H9 (cell line): Measurements from ENCODE around the gene B3GNT2. TPM values are rescaled to one million over a fixed set of nuclear protein-coding genes. Genes with fewer than 3 reads are reported as not detected.

Experiments used
- DNase-seq: peaks from one replicate; pipeline ENCODE4 v3.0.0-alpha.2; 2017
- H2AFZ ChIP-seq: one replicate; pipeline ENCODE4 v1.6.1; 2013; ENCODE audit warnings: mild to moderate bottlenecking, low read length, control low read depth, moderate library complexity
- H2AK5ac ChIP-seq: 2 replicates; pipeline ENCODE4 v1.6.1; 2013; ENCODE audit warnings: low read length, control low read depth, mixed read lengths; ENCODE audit not compliant: insufficient read length
- H2BK120ac ChIP-seq: one replicate; pipeline ENCODE4 v1.6.1; 2013; ENCODE audit warnings: low read depth, mild to moderate bottlenecking, low read length, control low read depth, inconsistent platforms; ENCODE audit not compliant: poor library complexity, severe bottlenecking
- H2BK12ac ChIP-seq: 2 replicates; pipeline ENCODE4 v1.6.1; 2013; ENCODE audit warnings: low read length, control low read depth, mixed read lengths, low read depth; ENCODE audit not compliant: insufficient read length
- H2BK15ac ChIP-seq: 2 replicates; pipeline ENCODE4 v1.6.1; 2013; ENCODE audit warnings: low read depth, low read length, control low read depth
- H2BK20ac ChIP-seq: one replicate; pipeline ENCODE4 v1.6.1; 2013; ENCODE audit warnings: low read depth, mild to moderate bottlenecking, low read length, control low read depth, inconsistent platforms; ENCODE audit not compliant: poor library complexity, severe bottlenecking
- H2BK5ac ChIP-seq: 2 replicates; pipeline ENCODE4 v1.6.1; 2013; ENCODE audit warnings: low read length, control low read depth, mixed read lengths; ENCODE audit not compliant: insufficient read length
- H3K14ac ChIP-seq: 2 replicates; pipeline ENCODE4 v1.6.1; 2013; ENCODE audit warnings: low read length, control low read depth; ENCODE audit not compliant: insufficient read depth
- H3K18ac ChIP-seq: 2 replicates; pipeline ENCODE4 v1.6.1; 2013; ENCODE audit warnings: low read depth, mild to moderate bottlenecking, mixed read lengths, low read length, control low read depth; ENCODE audit not compliant: insufficient read length
- H3K23ac ChIP-seq: 2 replicates; pipeline ENCODE4 v1.6.1; 2013; ENCODE audit warnings: low read length, control low read depth, mixed read lengths, low read depth; ENCODE audit not compliant: insufficient read length
- H3K23me2 ChIP-seq: 2 replicates; pipeline ENCODE4 v1.6.1; 2013; ENCODE audit warnings: low read depth, mild to moderate bottlenecking, mixed read lengths, low read length, control low read depth; ENCODE audit not compliant: insufficient read length, poor library complexity, severe bottlenecking
- H3K27ac ChIP-seq: 2 replicates; pipeline ENCODE4 v1.5.1; 2013; ENCODE audit warnings: low read length, control low read depth, mixed read lengths, low read depth; ENCODE audit not compliant: insufficient read length
- H3K27me3 ChIP-seq: 2 replicates; pipeline ENCODE4 v1.6.1; 2013; ENCODE audit warnings: low read length, control low read depth, inconsistent platforms; ENCODE audit not compliant: insufficient read depth
- H3K4ac ChIP-seq: 2 replicates; pipeline ENCODE4 v1.6.1; 2013; ENCODE audit warnings: low read depth, mild to moderate bottlenecking, control low read depth, inconsistent platforms, low read length, moderate library complexity
- H3K4me1 ChIP-seq: 2 replicates; pipeline ENCODE4 v1.6.1; 2013; ENCODE audit warnings: low read length, control low read depth, inconsistent platforms; ENCODE audit not compliant: insufficient read depth
- H3K4me2 ChIP-seq: 2 replicates; pipeline ENCODE4 v1.6.1; 2013; ENCODE audit warnings: low read length, control low read depth, mixed read lengths; ENCODE audit not compliant: insufficient read length, insufficient read depth
- H3K56ac ChIP-seq: 2 replicates; pipeline ENCODE4 v1.6.1; 2013; ENCODE audit warnings: low read depth, mild to moderate bottlenecking, mixed read lengths, low read length, control low read depth; ENCODE audit not compliant: insufficient read length
- H3K79me1 ChIP-seq: 2 replicates; pipeline ENCODE4 v1.6.1; 2013; ENCODE audit warnings: low read depth, mild to moderate bottlenecking, moderate library complexity, low read length, control low read depth, inconsistent platforms; ENCODE audit not compliant: insufficient read depth, poor library complexity, severe bottlenecking
- H3K79me2 ChIP-seq: 2 replicates; pipeline ENCODE4 v1.6.1; 2013; ENCODE audit warnings: low read length, control low read depth, inconsistent platforms; ENCODE audit not compliant: insufficient read depth
- H3K9ac ChIP-seq: 2 replicates; pipeline ENCODE4 v1.6.1; 2013; ENCODE audit warnings: low read length, control low read depth, mixed read lengths; ENCODE audit not compliant: insufficient read length; ENCODE audit errors: extremely low read depth
- H3K9me3 ChIP-seq: one replicate; pipeline ENCODE4 v1.6.1; 2013; ENCODE audit warnings: low read depth, low read length, inconsistent platforms; ENCODE audit not compliant: control insufficient read depth
- H3T11ph ChIP-seq: one replicate; pipeline ENCODE4 v1.6.1; 2013; ENCODE audit warnings: mild to moderate bottlenecking, low read length, control low read depth, inconsistent platforms
- H4K20me1 ChIP-seq: one replicate; pipeline ENCODE4 v1.6.1; 2013; ENCODE audit not compliant: control insufficient read depth, insufficient read length, insufficient read depth
- H4K5ac ChIP-seq: 2 replicates; pipeline ENCODE4 v1.6.1; 2013; ENCODE audit warnings: low read depth, mild to moderate bottlenecking, mixed read lengths, low read length, control low read depth; ENCODE audit not compliant: insufficient read length
- H4K8ac ChIP-seq: replicated peaks from 2 replicates; pipeline ENCODE4 v1.6.1; 2013; ENCODE audit warnings: low read length, control low read depth, mixed read lengths, low read depth; ENCODE audit not compliant: insufficient read length
- H4K91ac ChIP-seq: 2 replicates; pipeline ENCODE4 v1.6.1; 2013; ENCODE audit warnings: low read depth, mild to moderate bottlenecking, moderate library complexity, mixed read lengths, low read length, control low read depth; ENCODE audit not compliant: insufficient read length
- H3K27ac Mint-ChIP-seq, 3 experiments: 2 replicates in 2 of 3; 3 replicates in 1 of 3; pipeline ENCODE4 v1.8.0; 2020 to 2021; ENCODE audit warnings: mixed read lengths in 3 of 3, mild to moderate bottlenecking in 1 of 3, moderate library complexity in 1 of 3
- H3K27me3 Mint-ChIP-seq: 2 replicates; pipeline ENCODE4 v1.8.0; 2021; ENCODE audit warnings: low read depth, mild to moderate bottlenecking, moderate library complexity, mixed read lengths
- H3K36me3 Mint-ChIP-seq, 3 experiments: 2 replicates in 2 of 3; 3 replicates in 1 of 3; pipeline ENCODE4 v1.8.0; 2020 to 2021; ENCODE audit warnings: low read depth in 3 of 3, mixed read lengths in 3 of 3; ENCODE audit not compliant: insufficient read depth in 1 of 3
- H3K4me1 Mint-ChIP-seq, 2 experiments: 2 replicates each; pipeline ENCODE4 v1.8.0; 2020; ENCODE audit warnings: mixed read lengths in 2 of 2
- H3K4me3 Mint-ChIP-seq, 2 experiments: 2 replicates in 1 of 2; 3 replicates in 1 of 2; pipeline ENCODE4 v1.8.0; 2020 to 2021; ENCODE audit warnings: mild to moderate bottlenecking in 2 of 2, mixed read lengths in 2 of 2, moderate library complexity in 1 of 2
- H3K9me3 Mint-ChIP-seq, 2 experiments: 2 replicates in 1 of 2; 3 replicates in 1 of 2; pipeline ENCODE4 v1.8.0; 2020; ENCODE audit warnings: mild to moderate bottlenecking in 2 of 2, mixed read lengths in 2 of 2, moderate library complexity in 1 of 2
- CTCF ChIP-seq: fragments of 200-600 bp; sonication (generic); conservative IDR thresholded peaks from 3 replicates; pipeline ENCODE4 v1.8.0; 2021; ENCODE audit warnings: antibody characterized with exemption, mild to moderate bottlenecking
- WGBS: extraction: QIAGEN DNeasy Blood & Tissue Kit; methylation state at CpG from one replicate; pipeline ENCODE4 v1.1.7; 2013; ENCODE audit warnings: missing lambda C conversion rate, low lambda C conversion rate, mixed read lengths; ENCODE audit not compliant: insufficient read length; ENCODE audit errors: extremely low coverage; 5-methylcytosine and 5-hydroxymethylcytosine counted together
- total RNA-seq: library from RNA; stranded (reverse); gene quantifications from 2 replicates; pipeline ENCODE4 v1.2.1, GENCODE V29; 2021

B3GNT2 gene
- total RNA-seq, 1 experiment from 2014 or later, result 55.3 TPM

GRCh38 chr2:62188416-62188815 is 7.5 kb upstream of the B3GNT2 start:
- Mint-ChIP-seq H3K4me1 (peaks cover 5 to 21% of the 10 kb centered on the region in 2 experiments), H3K27ac (no peak overlapping the region), H3K4me3 (no peak overlapping the region), H3K9me3 (peaks cover 4 to 7% of the 10 kb centered on the region in 2 experiments; a peak in 3 of 5 replicates), H3K36me3 (peaks cover 0 to 11% (median 2%) of the 10 kb centered on the region in 3 experiments; a peak in 3 of 7 replicates), H3K27me3 (peaks cover 3% of the 10 kb centered on the region)
- Histone ChIP-seq H3K9ac (no peak overlapping the region), H3T11ph (no peak overlapping the region), H2AFZ (no peak overlapping the region), H3K4me1 (no peaks in the 10 kb centered on the region), H2BK12ac (no peak overlapping the region), H2BK5ac (no peak overlapping the region), H3K9me3 (no peaks in the 10 kb centered on the region), H4K91ac (no peak overlapping the region), H4K20me1 (no peaks in the 10 kb centered on the region), H2BK120ac (no peak overlapping the region), H3K4ac (no peak overlapping the region), H3K18ac (no peak overlapping the region), H3K23ac (no peak overlapping the region), H3K4me2 (no peak overlapping the region), H2BK20ac (no peak overlapping the region), H4K8ac (no peak overlapping the region), H3K56ac (no peak overlapping the region), H3K79me1 (no peaks in the 10 kb centered on the region), H2BK15ac (no peak overlapping the region), H3K27ac (no peak overlapping the region), H2AK5ac (no peak overlapping the region), H3K14ac (no peak overlapping the region), H4K5ac (no peak overlapping the region), H3K27me3 (no peaks in the 10 kb centered on the region), H3K23me2 (no peaks in the 10 kb centered on the region), H3K79me2 (no peaks in the 10 kb centered on the region)
- WGBS, result no CpG with 5 or more reads among the region's 3 CpGs
- DNase-seq, result no peak
- no peak for TF ChIP-seq CTCF
